Loucy (cell line): Measurements from ENCODE around the gene LUC7L3.

ENCODE experiments used
- H2AFZ ChIP-seq: fragments of 200-600 bp; sonication (generic); 2 replicates; pipeline ENCODE4 v1.6.0; 2016; ENCODE audit warnings: antibody characterized with exemption, mild to moderate bottlenecking, low read length, moderate library complexity
- H3F3A ChIP-seq: fragments of 200-600 bp; 2 replicates; pipeline ENCODE4 v1.6.0; 2016; ENCODE audit warnings: antibody characterized with exemption, low read depth, mild to moderate bottlenecking
- H3K27me3 ChIP-seq: fragments of 200-600 bp; sonication (generic); 2 replicates; pipeline ENCODE4 v1.6.1; 2014; ENCODE audit warnings: low read length, mild to moderate bottlenecking; ENCODE audit not compliant: insufficient read depth, poor library complexity, severe bottlenecking
- H3K36me3 ChIP-seq: fragments of 200-600 bp; sonication (generic); 2 replicates; pipeline ENCODE4 v1.6.1; 2016; ENCODE audit warnings: low read length; ENCODE audit not compliant: insufficient read depth
- H3K4me1 ChIP-seq: fragments of 200-600 bp; sonication (generic); 2 replicates; pipeline ENCODE4 v1.5.1; 2014; ENCODE audit warnings: low read length, mild to moderate bottlenecking; ENCODE audit not compliant: insufficient read depth, poor library complexity, severe bottlenecking
- H3K4me2 ChIP-seq: fragments of 200-600 bp; sonication (generic); 2 replicates; pipeline ENCODE4 v1.6.0; 2014; ENCODE audit warnings: antibody characterized with exemption, low read length, low read depth, mild to moderate bottlenecking; ENCODE audit not compliant: poor library complexity, severe bottlenecking
- H3K4me3 ChIP-seq: fragments of 200-600 bp; sonication (generic); 2 replicates; pipeline ENCODE4 v1.5.1; 2014; ENCODE audit warnings: low read length, mild to moderate bottlenecking, mixed read lengths; ENCODE audit not compliant: poor library complexity, severe bottlenecking
- H3K79me2 ChIP-seq: fragments of 200-600 bp; sonication (generic); 2 replicates; pipeline ENCODE4 v1.6.1; 2014; ENCODE audit warnings: low read length; ENCODE audit not compliant: insufficient read depth
- H3K9ac ChIP-seq: fragments of 200-600 bp; sonication (generic); 2 replicates; pipeline ENCODE4 v1.6.0; 2014; ENCODE audit warnings: mild to moderate bottlenecking, low read depth, low read length, moderate library complexity; ENCODE audit not compliant: poor library complexity, severe bottlenecking
- H3K9me2 ChIP-seq: fragments of 200-600 bp; sonication (generic); replicated peaks from 2 replicates; pipeline ENCODE4 v1.6.1; 2016; ENCODE audit warnings: low read depth, low read length, mixed read lengths
- H3K9me3 ChIP-seq: fragments of 200-600 bp; sonication (generic); 2 replicates; pipeline ENCODE4 v1.6.1; 2014; ENCODE audit warnings: mild to moderate bottlenecking, antibody characterized with exemption, low read length, low read depth; ENCODE audit not compliant: insufficient read depth
- H4K20me1 ChIP-seq: fragments of 200-600 bp; sonication (generic); 2 replicates; pipeline ENCODE4 v1.6.0; 2014; ENCODE audit warnings: antibody characterized with exemption, low read length, mild to moderate bottlenecking; ENCODE audit not compliant: insufficient read depth, poor library complexity, severe bottlenecking
- EZH2phosphoT487 ChIP-seq: fragments of 200-600 bp; IDR thresholded peaks from 2 replicates; pipeline ENCODE4 v1.6.1; 2018; ENCODE audit warnings: antibody characterized with exemption, mild to moderate bottlenecking, moderate library complexity, borderline replicate concordance
- TF ChIP-seq, protein P1 (sequence below): fragments of 200-600 bp; sonication (generic); conservative IDR thresholded peaks from 2 replicates; pipeline ENCODE4 v1.5.1; 2014; ENCODE audit warnings: mild to moderate bottlenecking, antibody characterized with exemption, low read length

Gene LUC7L3

GRCh38 chr17:50766222-50767023 lies 47.0 kb downstream of the LUC7L3 start:
- no peak overlapping the region for H3K9ac ChIP-seq
- no peaks in the 10 kb centered on the region for H4K20me1 ChIP-seq
- H3F3A ChIP-seq, result no peaks in the 10 kb centered on the region
- no peaks in the 10 kb centered on the region for H3K36me3 ChIP-seq
- no peaks in the 10 kb centered on the region for H3K9me3 ChIP-seq
- no peak overlapping the region for H3K4me2 ChIP-seq
- no peaks in the 10 kb centered on the region for H3K9me2 ChIP-seq
- no peaks in the 10 kb centered on the region for H3K4me1 ChIP-seq
- no peak overlapping the region for H3K4me3 ChIP-seq
- no peak overlapping the region for H2AFZ ChIP-seq
- no peaks in the 10 kb centered on the region for H3K79me2 ChIP-seq
- H3K27me3 ChIP-seq, result no peaks in the 10 kb centered on the region
- no peak for TF ChIP-seq EZH2phosphoT487
- TF ChIP-seq, protein P1, sequence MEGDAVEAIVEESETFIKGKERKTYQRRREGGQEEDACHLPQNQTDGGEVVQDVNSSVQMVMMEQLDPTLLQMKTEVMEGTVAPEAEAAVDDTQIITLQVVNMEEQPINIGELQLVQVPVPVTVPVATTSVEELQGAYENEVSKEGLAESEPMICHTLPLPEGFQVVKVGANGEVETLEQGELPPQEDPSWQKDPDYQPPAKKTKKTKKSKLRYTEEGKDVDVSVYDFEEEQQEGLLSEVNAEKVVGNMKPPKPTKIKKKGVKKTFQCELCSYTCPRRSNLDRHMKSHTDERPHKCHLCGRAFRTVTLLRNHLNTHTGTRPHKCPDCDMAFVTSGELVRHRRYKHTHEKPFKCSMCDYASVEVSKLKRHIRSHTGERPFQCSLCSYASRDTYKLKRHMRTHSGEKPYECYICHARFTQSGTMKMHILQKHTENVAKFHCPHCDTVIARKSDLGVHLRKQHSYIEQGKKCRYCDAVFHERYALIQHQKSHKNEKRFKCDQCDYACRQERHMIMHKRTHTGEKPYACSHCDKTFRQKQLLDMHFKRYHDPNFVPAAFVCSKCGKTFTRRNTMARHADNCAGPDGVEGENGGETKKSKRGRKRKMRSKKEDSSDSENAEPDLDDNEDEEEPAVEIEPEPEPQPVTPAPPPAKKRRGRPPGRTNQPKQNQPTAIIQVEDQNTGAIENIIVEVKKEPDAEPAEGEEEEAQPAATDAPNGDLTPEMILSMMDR, result no peak

DNA sequence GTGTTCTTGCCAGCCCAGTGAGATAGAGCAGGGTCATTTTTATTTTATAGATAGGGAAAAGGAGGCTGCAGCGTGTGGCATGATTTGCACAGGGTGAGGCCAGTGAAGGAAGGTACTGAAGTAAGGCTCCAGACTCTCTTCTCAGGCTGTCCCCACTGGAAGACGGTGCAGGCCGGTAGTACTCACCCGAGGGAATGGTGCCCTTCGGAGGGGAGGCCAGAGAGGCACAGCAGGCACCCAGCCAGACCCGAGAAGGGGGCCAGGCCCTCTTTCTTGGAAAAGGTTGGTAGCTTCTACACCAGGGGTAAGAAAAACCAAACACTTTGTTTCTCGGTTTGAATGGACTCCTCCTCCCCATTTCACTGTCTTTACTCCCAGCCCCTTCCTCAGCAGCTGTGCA lies 47.6 kb downstream of the LUC7L3 start:
- no peak overlapping the region for H2AFZ ChIP-seq
- H3K79me2 ChIP-seq, result no peaks in the 10 kb centered on the region
- H3K4me3 ChIP-seq, result no peak overlapping the region
- no peak overlapping the region for H3K9ac ChIP-seq
- no peak overlapping the region for H3K4me2 ChIP-seq
- TF ChIP-seq, protein P1, result no peak
- no peak for TF ChIP-seq EZH2phosphoT487
- no peaks in the 10 kb centered on the region for H3F3A ChIP-seq
- no peaks in the 10 kb centered on the region for H3K4me1 ChIP-seq
- H3K9me3 ChIP-seq, result no peaks in the 10 kb centered on the region
- no peaks in the 10 kb centered on the region for H3K9me2 ChIP-seq
- no peaks in the 10 kb centered on the region for H3K27me3 ChIP-seq
- H4K20me1 ChIP-seq, result no peaks in the 10 kb centered on the region
- no peaks in the 10 kb centered on the region for H3K36me3 ChIP-seq

DNA sequence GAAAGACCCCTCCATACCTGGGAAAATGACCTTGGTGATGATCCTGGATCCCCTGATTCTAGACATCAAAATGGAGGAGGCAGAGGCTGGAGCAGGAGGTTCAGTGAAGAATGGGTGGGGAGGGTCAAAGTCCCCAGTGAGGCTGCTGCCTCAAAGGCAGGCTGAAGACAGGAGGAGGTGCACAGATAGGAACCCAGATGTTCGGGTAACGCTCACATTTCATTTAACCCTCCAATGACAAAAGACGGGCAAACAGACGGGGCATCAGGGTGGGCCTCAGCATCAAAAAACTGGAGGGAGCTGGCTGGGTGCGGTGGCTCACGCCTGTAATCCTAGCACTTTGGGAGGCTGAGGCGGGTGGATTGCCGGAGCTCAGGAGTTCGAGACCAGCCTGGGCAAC lies 48.0 kb downstream of the LUC7L3 start, which contains the start of gene ANKRD40CL:
Gene ANKRD40CL (minus strand): TSS at position 73 of the 400 bp plus-strand sequence. CDS start 605 bp downstream, outside the sequence.
- Histone ChIP-seq H3K9me2 (no peaks in the 10 kb centered on the region), H3K4me3 (no peak within 1 kb of the TSS), H3K36me3 (no peaks in the 10 kb centered on the region), H3K9ac (no peak within 1 kb of the TSS), H2AFZ (no peak within 1 kb of the TSS), H3K9me3 (no peaks in the 10 kb centered on the region), H3F3A (no peaks in the 10 kb centered on the region), H3K4me1 (no peaks in the 10 kb centered on the region), H4K20me1 (no peaks in the 10 kb centered on the region), H3K4me2 (no peak within 1 kb of the TSS), H3K27me3 (no peaks in the 10 kb centered on the region), H3K79me2 (no peaks in the 10 kb centered on the region)
- no peak for TF ChIP-seq EZH2phosphoT487
- TF ChIP-seq, protein P1, result no peak
